Kidney epithelial cell (primary cell): Measurements from ENCODE around the gene KRTAP10-4. TPM values are rescaled to one million over a fixed set of nuclear protein-coding genes. Genes with fewer than 3 reads are reported as not detected.

Experiments
- DNase-seq: peaks from one replicate; pipeline ENCODE4 v3.0.0-alpha.2; 2010; ENCODE audit warnings: low read depth
- H3K27me3 ChIP-seq: 2 replicates; pipeline ENCODE4 v1.6.0; 2011; ENCODE audit warnings: low read length; ENCODE audit not compliant: control insufficient read depth, insufficient read depth
- H3K36me3 ChIP-seq: 2 replicates; pipeline ENCODE4 v1.5.1; 2011; ENCODE audit warnings: low read length; ENCODE audit not compliant: control insufficient read depth, insufficient read depth
- H3K4me3 ChIP-seq: 2 replicates; pipeline ENCODE4 v1.5.1; 2011; ENCODE audit warnings: low read depth, mild to moderate bottlenecking, control low read depth, low read length
- CTCF ChIP-seq: IDR thresholded peaks from 2 replicates; pipeline ENCODE4 v1.5.1; 2011; ENCODE audit warnings: mild to moderate bottlenecking, moderate library complexity, low read length, control low read depth, inconsistent platforms; ENCODE audit not compliant: insufficient read depth, poor library complexity, severe bottlenecking
- total RNA-seq: library from RNA; depleted of rRNA; stranded (reverse); fragments of >200 nt; gene quantifications from 2 replicates; pipeline ENCODE4 v1.2.3, GENCODE V29; 2015

KRTAP10-4 gene
- total RNA-seq, 1 donor from 2014 or later = not detected

- Histone ChIP-seq H3K27me3 (peaks cover 2% of the 10 kb centered on the region), H3K36me3 (no peaks in the 10 kb centered on the region), H3K4me3 (no peak overlapping the region)
- no peak for TF ChIP-seq CTCF
- DNase-seq = no peak
Measured at GRCh38 chr21:44530903-44531605, 42.5 kb upstream of the KRTAP10-4 start.

GRCh38 chr21:44531606-44532564 lies 41.6 kb upstream of the KRTAP10-4 start:
- H3K4me3 ChIP-seq = no peak overlapping the region
- TF ChIP-seq CTCF = no peak
- H3K36me3 ChIP-seq = no peaks in the 10 kb centered on the region
- H3K27me3 ChIP-seq = peaks cover 3% of the 10 kb centered on the region
- no peak for DNase-seq

- Histone ChIP-seq H3K27me3 (peaks cover 3% of the 10 kb centered on the region), H3K36me3 (no peaks in the 10 kb centered on the region), H3K4me3 (no peak overlapping the region)
- no peak for TF ChIP-seq CTCF
- DNase-seq = no peak
Measured at GRCh38 chr21:44532712-44533111, 40.8 kb upstream of the KRTAP10-4 start.

- Histone ChIP-seq H3K4me3 (no peak overlapping the region), H3K36me3 (no peaks in the 10 kb centered on the region), H3K27me3 (peaks cover 3% of the 10 kb centered on the region)
- no peak for DNase-seq
- no peak for TF ChIP-seq CTCF
Measured at GRCh38 chr21:44533121-44533890, 40.2 kb upstream of the KRTAP10-4 start.

GRCh38 chr21:44533891-44534627 lies 39.5 kb upstream of the KRTAP10-4 start:
- H3K36me3 ChIP-seq = no peaks in the 10 kb centered on the region
- no peak for DNase-seq
- TF ChIP-seq CTCF = no peak
- H3K27me3 ChIP-seq = peaks cover 3% of the 10 kb centered on the region
- H3K4me3 ChIP-seq = no peak overlapping the region
